Measurements from ENCODE around the gene FITM1.

DNA sequence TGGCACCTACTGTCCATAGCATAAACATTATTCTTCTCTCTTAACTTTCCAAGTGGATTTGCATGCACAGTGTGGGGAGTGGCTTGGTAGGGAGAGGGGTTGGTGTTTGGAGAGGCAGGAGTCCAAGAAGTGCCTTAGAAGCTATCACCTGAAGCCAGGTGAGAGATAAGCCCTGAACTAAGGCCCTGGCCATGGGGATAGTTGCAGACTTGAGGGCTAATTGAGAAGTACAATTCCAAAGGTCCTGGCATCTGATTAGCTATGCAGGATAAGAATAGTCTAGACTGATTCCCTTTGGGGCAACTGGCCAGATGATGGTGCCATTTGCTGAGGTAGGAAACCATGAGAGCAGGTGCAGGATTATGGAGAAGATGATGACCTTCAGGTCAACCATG is 38.4 kb upstream of the FITM1 start:
- no peak for TF ChIP-seq YY1 (IDR thresholded peaks at IDR 0.05; ENCODE audit: low read depth)
- TF ChIP-seq, protein P1, sequence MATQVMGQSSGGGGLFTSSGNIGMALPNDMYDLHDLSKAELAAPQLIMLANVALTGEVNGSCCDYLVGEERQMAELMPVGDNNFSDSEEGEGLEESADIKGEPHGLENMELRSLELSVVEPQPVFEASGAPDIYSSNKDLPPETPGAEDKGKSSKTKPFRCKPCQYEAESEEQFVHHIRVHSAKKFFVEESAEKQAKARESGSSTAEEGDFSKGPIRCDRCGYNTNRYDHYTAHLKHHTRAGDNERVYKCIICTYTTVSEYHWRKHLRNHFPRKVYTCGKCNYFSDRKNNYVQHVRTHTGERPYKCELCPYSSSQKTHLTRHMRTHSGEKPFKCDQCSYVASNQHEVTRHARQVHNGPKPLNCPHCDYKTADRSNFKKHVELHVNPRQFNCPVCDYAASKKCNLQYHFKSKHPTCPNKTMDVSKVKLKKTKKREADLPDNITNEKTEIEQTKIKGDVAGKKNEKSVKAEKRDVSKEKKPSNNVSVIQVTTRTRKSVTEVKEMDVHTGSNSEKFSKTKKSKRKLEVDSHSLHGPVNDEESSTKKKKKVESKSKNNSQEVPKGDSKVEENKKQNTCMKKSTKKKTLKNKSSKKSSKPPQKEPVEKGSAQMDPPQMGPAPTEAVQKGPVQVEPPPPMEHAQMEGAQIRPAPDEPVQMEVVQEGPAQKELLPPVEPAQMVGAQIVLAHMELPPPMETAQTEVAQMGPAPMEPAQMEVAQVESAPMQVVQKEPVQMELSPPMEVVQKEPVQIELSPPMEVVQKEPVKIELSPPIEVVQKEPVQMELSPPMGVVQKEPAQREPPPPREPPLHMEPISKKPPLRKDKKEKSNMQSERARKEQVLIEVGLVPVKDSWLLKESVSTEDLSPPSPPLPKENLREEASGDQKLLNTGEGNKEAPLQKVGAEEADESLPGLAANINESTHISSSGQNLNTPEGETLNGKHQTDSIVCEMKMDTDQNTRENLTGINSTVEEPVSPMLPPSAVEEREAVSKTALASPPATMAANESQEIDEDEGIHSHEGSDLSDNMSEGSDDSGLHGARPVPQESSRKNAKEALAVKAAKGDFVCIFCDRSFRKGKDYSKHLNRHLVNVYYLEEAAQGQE (IDR thresholded peaks at IDR 0.05; ENCODE audit: low read depth) = no peak
- no peak for TF ChIP-seq CEBPB (IDR thresholded peaks at IDR 0.05)

Data from Ishikawa (cell line).